ENCODE results near the gene FKBP6.
"Not testable (repeated sequence)": the region's sequence is repeated elsewhere in the genome, so short reads cannot be mapped to it uniquely, and the experiment has no call there.

Gene FKBP6

GRCh38 chr7:73358590-73359275 lies 30.8 kb downstream of the FKBP6 start:
- no peak for DNase-seq

- no peak for DNase-seq
Observed at GRCh38 chr7:73359306-73359705, 31.3 kb downstream of the FKBP6 start.

- no peak for DNase-seq
Observed at GRCh38 chr7:73359746-73360375, 31.9 kb downstream of the FKBP6 start.

- not testable (repeated sequence) for DNase-seq
Observed at GRCh38 chr7:73360590-73360989, 32.6 kb downstream of the FKBP6 start.

GRCh38 chr7:73363225-73364005 lies 35.5 kb downstream of the FKBP6 start:
- no peak for DNase-seq

GRCh38 chr7:73364006-73364728 lies 36.2 kb downstream of the FKBP6 start:
- no peak for DNase-seq

GRCh38 chr7:73366127-73366526 lies 38.2 kb downstream of the FKBP6 start:
- no peak for DNase-seq

GRCh38 chr7:73366990-73367389 lies 39.0 kb downstream of the FKBP6 start:
- DNase-seq, result no peak

GRCh38 chr7:73369009-73369408 lies 41.0 kb downstream of the FKBP6 start:
- DNase-seq, result no peak

GRCh38 chr7:73369622-73370021 lies 41.7 kb downstream of the FKBP6 start:
- no peak for DNase-seq

GRCh38 chr7:73373741-73374140 lies 45.8 kb downstream of the FKBP6 start:
- no peak for DNase-seq

- DNase-seq, result not testable (repeated sequence)
Observed at GRCh38 chr7:73376262-73376661, 48.3 kb downstream of the FKBP6 start.

- no peak for DNase-seq
Observed at GRCh38 chr7:73376671-73377412, 48.9 kb downstream of the FKBP6 start.

GRCh38 chr7:73377413-73378200 lies 49.6 kb downstream of the FKBP6 start:
- not testable (repeated sequence) for DNase-seq

GRCh38 chr7:73382934-73383503 lies 55.1 kb downstream of the FKBP6 start:
- no peak for DNase-seq

GRCh38 chr7:73387221-73387828 lies 59.4 kb downstream of the FKBP6 start:
- DNase-seq, result no peak

- DNase-seq, result no peak
Observed at GRCh38 chr7:73387908-73388414, 60.0 kb downstream of the FKBP6 start.

GRCh38 chr7:73391396-73391795 lies 63.4 kb downstream of the FKBP6 start:
- DNase-seq, result no peak

GRCh38 chr7:73394422-73394821 lies 66.5 kb downstream of the FKBP6 start:
- no peak for DNase-seq

All from stimulated activated CD4-positive, alpha-beta T cell treated with anti-CD3 and anti-CD28 coated beads, Interleukin-2, amount 100 ng/mL, for 24 hours (primary cell).